ENCODE measurements around the gene MANEAL. TPM values are rescaled to one million over a fixed set of nuclear protein-coding genes. Genes with fewer than 3 reads are reported as not detected.

Gene MANEAL
- total RNA-seq, 1 experiment from 2014 or later: 6.4 TPM

- ChIA-PET POLR2A (interaction anchor here (2.5 kb wide), 1 partner anchor 11 kb away, joined by 6 read pairs; the partner anchor contains the start of gene EPHA10), CTCF (interaction anchor here (2.2 kb wide), 1 partner anchor 11 kb away, joined by 10 read pairs; the partner anchor contains the start of gene EPHA10)
- H3K27me3 Mint-ChIP-seq (ENCODE audit: low read depth): peaks cover 34% of the 10 kb centered on the region
- peaks cover 2% of the 10 kb centered on the region; the same call in 1 of the 2 replicates for H3K4me1 Mint-ChIP-seq
- TF ChIP-seq, protein P1, sequence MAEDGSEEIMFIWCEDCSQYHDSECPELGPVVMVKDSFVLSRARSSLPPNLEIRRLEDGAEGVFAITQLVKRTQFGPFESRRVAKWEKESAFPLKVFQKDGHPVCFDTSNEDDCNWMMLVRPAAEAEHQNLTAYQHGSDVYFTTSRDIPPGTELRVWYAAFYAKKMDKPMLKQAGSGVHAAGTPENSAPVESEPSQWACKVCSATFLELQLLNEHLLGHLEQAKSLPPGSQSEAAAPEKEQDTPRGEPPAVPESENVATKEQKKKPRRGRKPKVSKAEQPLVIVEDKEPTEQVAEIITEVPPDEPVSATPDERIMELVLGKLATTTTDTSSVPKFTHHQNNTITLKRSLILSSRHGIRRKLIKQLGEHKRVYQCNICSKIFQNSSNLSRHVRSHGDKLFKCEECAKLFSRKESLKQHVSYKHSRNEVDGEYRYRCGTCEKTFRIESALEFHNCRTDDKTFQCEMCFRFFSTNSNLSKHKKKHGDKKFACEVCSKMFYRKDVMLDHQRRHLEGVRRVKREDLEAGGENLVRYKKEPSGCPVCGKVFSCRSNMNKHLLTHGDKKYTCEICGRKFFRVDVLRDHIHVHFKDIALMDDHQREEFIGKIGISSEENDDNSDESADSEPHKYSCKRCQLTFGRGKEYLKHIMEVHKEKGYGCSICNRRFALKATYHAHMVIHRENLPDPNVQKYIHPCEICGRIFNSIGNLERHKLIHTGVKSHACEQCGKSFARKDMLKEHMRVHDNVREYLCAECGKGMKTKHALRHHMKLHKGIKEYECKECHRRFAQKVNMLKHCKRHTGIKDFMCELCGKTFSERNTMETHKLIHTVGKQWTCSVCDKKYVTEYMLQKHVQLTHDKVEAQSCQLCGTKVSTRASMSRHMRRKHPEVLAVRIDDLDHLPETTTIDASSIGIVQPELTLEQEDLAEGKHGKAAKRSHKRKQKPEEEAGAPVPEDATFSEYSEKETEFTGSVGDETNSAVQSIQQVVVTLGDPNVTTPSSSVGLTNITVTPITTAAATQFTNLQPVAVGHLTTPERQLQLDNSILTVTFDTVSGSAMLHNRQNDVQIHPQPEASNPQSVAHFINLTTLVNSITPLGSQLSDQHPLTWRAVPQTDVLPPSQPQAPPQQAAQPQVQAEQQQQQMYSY (CRISPR knock-in tag; IDR thresholded peaks at IDR 0.05): no peak
- 0 out of 2 replicates have a peak, but pooled peaks have one; percentile 25 for TF ChIP-seq E2F5 (CRISPR knock-in tag; IDR thresholded peaks at IDR 0.05)
- TF ChIP-seq EMX1 (CRISPR knock-in tag; IDR thresholded peaks at IDR 0.05): no peak
- TF ChIP-seq ZNF416 (CRISPR knock-in tag; IDR thresholded peaks at IDR 0.05): no peak
- no peak for TF ChIP-seq ATF1 (CRISPR knock-in tag; IDR thresholded peaks at IDR 0.05)
- no peak overlapping the region for H3K27ac Mint-ChIP-seq
- peak; percentile 25 for DNase-seq (ENCODE audit: low spot score)
- peak overlapping the region; percentile 65 for H3K4me3 Mint-ChIP-seq
- no peaks in the 10 kb centered on the region for H3K9me3 Mint-ChIP-seq
- no peaks in the 10 kb centered on the region for H3K36me3 Mint-ChIP-seq
- peak; percentile 19 for ATAC-seq
These were observed 40.0 kb upstream of the MANEAL start for GRCh38 chr1:37753473-37754321.

DNA sequence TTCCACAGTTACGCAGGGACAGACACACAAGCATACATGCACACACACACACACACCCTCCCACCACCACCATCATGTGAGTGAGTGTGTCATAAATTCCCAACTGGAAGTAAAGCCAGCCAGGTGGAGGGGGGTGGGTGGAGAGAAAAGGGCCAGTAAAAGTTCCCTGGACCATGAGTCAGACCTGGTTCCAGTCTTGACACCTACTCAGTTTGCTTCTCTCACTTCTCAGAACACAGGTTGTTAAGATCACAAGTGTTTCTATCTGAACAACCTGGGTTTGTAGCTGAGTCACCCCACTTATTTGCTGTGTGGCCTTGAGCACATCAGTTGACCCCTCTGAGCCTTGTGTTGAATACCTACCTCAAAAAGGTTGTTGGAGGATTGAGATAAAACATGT is 38.4 kb upstream of the MANEAL start:
- CTCF ChIA-PET: interaction anchor here (0.6 to 2.2 kb wide), 2 partner anchors 10 to 339 kb away, joined by 3 to 10 read pairs; partner anchors contain the start of gene EPHA10
- DNase-seq (ENCODE audit: low spot score) (no peak), ATAC-seq (no peak)
- Mint-ChIP-seq H3K4me3 (no peak overlapping the region), H3K9me3 (no peaks in the 10 kb centered on the region), H3K36me3 (no peaks in the 10 kb centered on the region), H3K27me3 (ENCODE audit: low read depth) (peaks cover 23% of the 10 kb centered on the region), H3K27ac (no peak overlapping the region), H3K4me1 (peaks cover 2% of the 10 kb centered on the region; the same call in 1 of the 2 replicates)
- POLR2A ChIA-PET: interaction anchor here (2.5 kb wide), 1 partner anchor 9 kb away, joined by 6 read pairs; the partner anchor contains the start of gene EPHA10
- TF ChIP-seq PRRX2 (CRISPR knock-in tag; IDR thresholded peaks at IDR 0.05) (no peak), ZNF138 (CRISPR knock-in tag; conservative IDR thresholded peaks at IDR 0.05) (no peak), TEAD4 (CRISPR knock-in tag; IDR thresholded peaks at IDR 0.05) (no peak), E2F5 (CRISPR knock-in tag; IDR thresholded peaks at IDR 0.05) (no peak), CREB1 (CRISPR knock-in tag; IDR thresholded peaks at IDR 0.05) (no peak), ZNF416 (CRISPR knock-in tag; IDR thresholded peaks at IDR 0.05) (no peak), STAT6 (CRISPR knock-in tag; conservative IDR thresholded peaks at IDR 0.05; ENCODE audit: low read depth) (no peak), ZSCAN18 (CRISPR knock-in tag; IDR thresholded peaks at IDR 0.05) (no peak), CBFB (CRISPR knock-in tag; IDR thresholded peaks at IDR 0.05; ENCODE audit: low read depth) (no peak), IRF2 (CRISPR knock-in tag; IDR thresholded peaks at IDR 0.05; ENCODE audit: borderline replicate concordance, low read depth) (no peak), SP1 (CRISPR knock-in tag; conservative IDR thresholded peaks at IDR 0.05) (no peak), ZNF263 (CRISPR knock-in tag; IDR thresholded peaks at IDR 0.05; ENCODE audit: low read depth) (no peak), ZNF219 (CRISPR knock-in tag; IDR thresholded peaks at IDR 0.05; ENCODE audit: borderline replicate concordance) (no peak)
- TF ChIP-seq, protein P2, sequence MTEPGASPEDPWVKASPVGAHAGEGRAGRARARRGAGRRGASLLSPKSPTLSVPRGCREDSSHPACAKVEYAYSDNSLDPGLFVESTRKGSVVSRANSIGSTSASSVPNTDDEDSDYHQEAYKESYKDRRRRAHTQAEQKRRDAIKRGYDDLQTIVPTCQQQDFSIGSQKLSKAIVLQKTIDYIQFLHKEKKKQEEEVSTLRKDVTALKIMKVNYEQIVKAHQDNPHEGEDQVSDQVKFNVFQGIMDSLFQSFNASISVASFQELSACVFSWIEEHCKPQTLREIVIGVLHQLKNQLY (CRISPR knock-in tag; IDR thresholded peaks at IDR 0.05): no peak
- TF ChIP-seq, protein P3, sequence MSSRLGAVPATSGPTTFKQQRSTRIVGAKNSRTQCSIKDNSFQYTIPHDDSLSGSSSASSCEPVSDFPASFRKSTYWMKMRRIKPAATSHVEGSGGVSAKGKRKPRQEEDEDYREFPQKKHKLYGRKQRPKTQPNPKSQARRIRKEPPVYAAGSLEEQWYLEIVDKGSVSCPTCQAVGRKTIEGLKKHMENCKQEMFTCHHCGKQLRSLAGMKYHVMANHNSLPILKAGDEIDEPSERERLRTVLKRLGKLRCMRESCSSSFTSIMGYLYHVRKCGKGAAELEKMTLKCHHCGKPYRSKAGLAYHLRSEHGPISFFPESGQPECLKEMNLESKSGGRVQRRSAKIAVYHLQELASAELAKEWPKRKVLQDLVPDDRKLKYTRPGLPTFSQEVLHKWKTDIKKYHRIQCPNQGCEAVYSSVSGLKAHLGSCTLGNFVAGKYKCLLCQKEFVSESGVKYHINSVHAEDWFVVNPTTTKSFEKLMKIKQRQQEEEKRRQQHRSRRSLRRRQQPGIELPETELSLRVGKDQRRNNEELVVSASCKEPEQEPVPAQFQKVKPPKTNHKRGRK (CRISPR knock-in tag; IDR thresholded peaks at IDR 0.05; ENCODE audit: borderline replicate concordance): no peak
- TF ChIP-seq, protein P4, sequence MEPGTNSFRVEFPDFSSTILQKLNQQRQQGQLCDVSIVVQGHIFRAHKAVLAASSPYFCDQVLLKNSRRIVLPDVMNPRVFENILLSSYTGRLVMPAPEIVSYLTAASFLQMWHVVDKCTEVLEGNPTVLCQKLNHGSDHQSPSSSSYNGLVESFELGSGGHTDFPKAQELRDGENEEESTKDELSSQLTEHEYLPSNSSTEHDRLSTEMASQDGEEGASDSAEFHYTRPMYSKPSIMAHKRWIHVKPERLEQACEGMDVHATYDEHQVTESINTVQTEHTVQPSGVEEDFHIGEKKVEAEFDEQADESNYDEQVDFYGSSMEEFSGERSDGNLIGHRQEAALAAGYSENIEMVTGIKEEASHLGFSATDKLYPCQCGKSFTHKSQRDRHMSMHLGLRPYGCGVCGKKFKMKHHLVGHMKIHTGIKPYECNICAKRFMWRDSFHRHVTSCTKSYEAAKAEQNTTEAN (CRISPR knock-in tag; IDR thresholded peaks at IDR 0.05): no peak
